Liver (tissue), 9 donors: ENCODE results near the gene COL23A1. TPM values are rescaled to one million over a fixed set of nuclear protein-coding genes. Genes with fewer than 3 reads are reported as not detected.

Source experiments
- DNase-seq: peaks from one replicate; pipeline ENCODE4 v3.0.0-alpha.2; 2017; ENCODE audit warnings: low spot score
- H3K27ac ChIP-seq, 2 donors: one replicate each; pipeline ENCODE4 v1.7.0; 2013; ENCODE audit warnings: inconsistent platforms in 2 of 2, low read length in 2 of 2, control low read depth in 1 of 2, low read depth in 1 of 2, mild to moderate bottlenecking in 1 of 2
- H3K27me3 ChIP-seq, 4 donors: one replicate each; pipeline versions ENCODE4 v1.6.1 to v1.7.0; 2013; ENCODE audit warnings: low read length in 3 of 4, inconsistent platforms in 1 of 4, mild to moderate bottlenecking in 1 of 4, moderate library complexity in 1 of 4; ENCODE audit not compliant: control insufficient read depth in 4 of 4, insufficient read depth in 4 of 4
- H3K36me3 ChIP-seq, 4 donors: one replicate each; pipeline versions ENCODE4 v1.6.1 to v1.7.0; 2013; ENCODE audit warnings: low read length in 3 of 4, mild to moderate bottlenecking in 3 of 4, low read depth in 1 of 4, moderate library complexity in 1 of 4; ENCODE audit not compliant: control insufficient read depth in 4 of 4, insufficient read depth in 3 of 4
- H3K4me1 ChIP-seq, 4 donors: one replicate each; pipeline versions ENCODE4 v1.6.1 to v1.7.0; 2013; ENCODE audit warnings: low read length in 3 of 4, mild to moderate bottlenecking in 3 of 4, moderate library complexity in 1 of 4; ENCODE audit not compliant: control insufficient read depth in 4 of 4, insufficient read depth in 4 of 4
- H3K4me3 ChIP-seq, 3 donors: one replicate each; pipeline versions ENCODE4 v1.6.1 to v1.7.0; 2013; ENCODE audit warnings: low read length in 3 of 3, control low read depth in 1 of 3, low read depth in 1 of 3, mild to moderate bottlenecking in 1 of 3
- H3K9ac ChIP-seq, 2 donors: one replicate each; pipeline ENCODE4 v1.7.0; 2013; ENCODE audit warnings: low read length in 2 of 2, mild to moderate bottlenecking in 2 of 2, moderate library complexity in 2 of 2, control low read depth in 1 of 2, low read depth in 1 of 2
- H3K9me3 ChIP-seq, 4 donors: one replicate each; pipeline versions ENCODE4 v1.6.1 to v1.7.0; 2013; ENCODE audit warnings: low read length in 3 of 4; ENCODE audit not compliant: control insufficient read depth in 4 of 4
- ATF3 ChIP-seq: IDR thresholded peaks from 2 replicates; pipeline ENCODE4 v1.6.1; 2016; ENCODE audit warnings: antibody characterized with exemption
- CTCF ChIP-seq: fragments of 150-350 bp; IDR thresholded peaks from 2 replicates; pipeline ENCODE4 v1.5.1; 2017; ENCODE audit warnings: improper control_type of control experiment, low read depth, low read length; ENCODE audit not compliant: missing input control
- EGR1 ChIP-seq, 2 donors: IDR thresholded peaks; 2 replicates each; pipeline ENCODE4 v1.6.1; 2016 to 2018; ENCODE audit warnings: antibody characterized with exemption in 2 of 2, low read depth in 2 of 2
- FOXA1 ChIP-seq: IDR thresholded peaks from 2 replicates; pipeline ENCODE4 v1.6.1; 2016; ENCODE audit warnings: antibody characterized with exemption
- FOXA2 ChIP-seq: IDR thresholded peaks from 2 replicates; pipeline ENCODE4 v1.6.1; 2016; ENCODE audit warnings: antibody characterized with exemption
- GABPA ChIP-seq, 2 donors: IDR thresholded peaks in 1 of 2; conservative IDR thresholded peaks in 1 of 2; 2 replicates each; pipeline ENCODE4 v1.6.1; 2016; ENCODE audit warnings: antibody characterized with exemption in 2 of 2, mild to moderate bottlenecking in 1 of 2, moderate library complexity in 1 of 2
- HNF4A ChIP-seq, 2 donors: conservative IDR thresholded peaks; 2 replicates each; pipeline ENCODE4 v1.6.1; 2016; ENCODE audit warnings: antibody characterized with exemption in 2 of 2, mild to moderate bottlenecking in 2 of 2
- HNF4G ChIP-seq: IDR thresholded peaks from 2 replicates; pipeline ENCODE4 v1.6.1; 2016; ENCODE audit warnings: antibody characterized with exemption
- JUND ChIP-seq, 2 donors: IDR thresholded peaks; 2 replicates each; pipeline ENCODE4 v1.6.1; 2016; ENCODE audit warnings: antibody characterized with exemption in 2 of 2
- MAX ChIP-seq: IDR thresholded peaks from 2 replicates; pipeline ENCODE4 v1.6.1; 2016; ENCODE audit warnings: antibody characterized with exemption
- NR2F2 ChIP-seq: IDR thresholded peaks from 2 replicates; pipeline ENCODE4 v1.6.1; 2016; ENCODE audit warnings: antibody characterized with exemption
- RAD21 ChIP-seq, 2 donors: IDR thresholded peaks; 2 replicates each; pipeline ENCODE4 v1.6.1; 2016; ENCODE audit warnings: antibody characterized with exemption in 2 of 2, mild to moderate bottlenecking in 2 of 2
- REST ChIP-seq: IDR thresholded peaks from 2 replicates; pipeline ENCODE4 v1.6.1; 2016; ENCODE audit warnings: antibody characterized with exemption, mild to moderate bottlenecking
- RXRA ChIP-seq, 2 donors: IDR thresholded peaks; 2 replicates each; pipeline ENCODE4 v1.6.1; 2017 to 2018; ENCODE audit warnings: antibody characterized with exemption in 2 of 2, mild to moderate bottlenecking in 1 of 2
- SP1 ChIP-seq: IDR thresholded peaks from 2 replicates; pipeline ENCODE4 v1.6.1; 2018; ENCODE audit warnings: antibody characterized with exemption, mild to moderate bottlenecking
- TAF1 ChIP-seq: conservative IDR thresholded peaks from 2 replicates; pipeline ENCODE4 v1.6.1; 2016; ENCODE audit warnings: antibody characterized with exemption, mild to moderate bottlenecking
- YY1 ChIP-seq: IDR thresholded peaks from 2 replicates; pipeline ENCODE4 v1.6.1; 2016; ENCODE audit warnings: antibody characterized with exemption, mild to moderate bottlenecking
- ZBTB33 ChIP-seq: IDR thresholded peaks from 2 replicates; pipeline ENCODE4 v1.6.1; 2016; ENCODE audit warnings: antibody characterized with exemption
- WGBS: extraction: QIAGEN DNeasy Blood & Tissue Kit; methylation state at CpG from one replicate; pipeline ENCODE4 v1.1.7; 2013; 5-methylcytosine and 5-hydroxymethylcytosine counted together
- polyA plus RNA-seq, 2 donors: library from polyadenylated mRNA; stranded (reverse) in 1 of 2; unstranded in 1 of 2; fragments of 200-250 nt in 1 of 2; fragments of >200 nt in 1 of 2; fragmentation: Nextera tagmentation in 1 of 2; extraction: Ambion mirVana in 1 of 2; gene quantifications; one replicate each; pipeline versions ENCODE4 v1.2.1 to v1.2.3, GENCODE V29; 2013 to 2015
- total RNA-seq, 2 donors: library from RNA; depleted of rRNA; stranded (reverse); fragments of >200 nt; gene quantifications; one replicate each; pipeline ENCODE4 v1.2.3, GENCODE V29; 2014
- donor health status: healthy.
- donor health status: healthy.
- donor health status: healthy.
- donor health status: healthy.
- donor health status: healthy.

The COL23A1 gene
- total and polyA plus RNA-seq, 4 donors: 0.08 to 1.4 (median 0.27) TPM

GRCh38 chr5:178463321-178464155 lies 126.7 kb downstream of the COL23A1 start:
- no peak for TF ChIP-seq GABPA (IDR thresholded peaks at IDR 0.05 in 1 of 2, conservative IDR thresholded peaks at IDR 0.05 in 1 of 2)
- TF ChIP-seq FOXA2: no peak
- no peak for TF ChIP-seq NR2F2
- TF ChIP-seq REST: no peak
- TF ChIP-seq CTCF: no peak
- no peak for TF ChIP-seq EGR1 (IDR thresholded peaks at IDR 0.05; ENCODE audit: low read depth in 2 of 2)
- no peak for TF ChIP-seq MAX
- no peak for TF ChIP-seq HNF4A (conservative IDR thresholded peaks at IDR 0.05)
- no peak for TF ChIP-seq TAF1
- TF ChIP-seq FOXA1: no peak
- no peak for TF ChIP-seq SP1
- no peak for TF ChIP-seq YY1
- TF ChIP-seq HNF4G: no peak
- no peak for TF ChIP-seq RXRA (IDR thresholded peaks at IDR 0.05)
- no peak for TF ChIP-seq RAD21 (IDR thresholded peaks at IDR 0.05)
- no peak for TF ChIP-seq ATF3
- no peak for TF ChIP-seq ZBTB33
- no peak for TF ChIP-seq JUND (IDR thresholded peaks at IDR 0.05)
- Histone ChIP-seq H3K27ac (no peak overlapping the region), H3K36me3 (no peaks in the 10 kb centered on the region), H3K27me3 (no peaks in the 10 kb centered on the region), H3K9ac (no peak overlapping the region), H3K9me3 (no peaks in the 10 kb centered on the region), H3K4me3 (no peak overlapping the region), H3K4me1 (peaks cover 2 to 9% (median 4%) of the 10 kb centered on the region in 4 donors)
- peak; percentile 22 for DNase-seq
- 88% methylated on average over 30 of the region's 30 CpGs for WGBS
